IgD-negative memory B cell (primary cell): ENCODE results near the gene OPN1MW. TPM values are rescaled to one million over a fixed set of nuclear protein-coding genes. Genes with fewer than 3 reads are reported as not detected.

Experiments
- polyA plus RNA-seq: library from polyadenylated mRNA; unstranded; fragments of 300-500 nt; fragmentation: Illumina TruSeq; gene quantifications from one replicate; pipeline ENCODE4 v1.2.3, GENCODE V29; 2021

Gene OPN1MW
- polyA plus RNA-seq, 1 donor from 2014 or later = not detected

Other genes starting within 250 kb of the OPN1MW start
- gene NAA10, start 247.6 kb upstream of the OPN1MW start, polyA plus RNA-seq = 91.4 TPM
- gene RENBP, start 238.0 kb upstream of the OPN1MW start, polyA plus RNA-seq = 1.2 TPM
- 12.2 TPM for gene HCFC1, start 210.8 kb upstream of the OPN1MW start, polyA plus RNA-seq
- 7.1 TPM for gene TMEM187, start 209.8 kb upstream of the OPN1MW start, polyA plus RNA-seq
- 110 TPM for gene IRAK1, start 162.7 kb upstream of the OPN1MW start, polyA plus RNA-seq
- 20.0 TPM for gene MECP2, start 84.9 kb upstream of the OPN1MW start, polyA plus RNA-seq
- gene OPN1LW, start 38.4 kb upstream of the OPN1MW start, polyA plus RNA-seq = not detected
- not detected for gene OPN1MW2, start 37.2 kb downstream of the OPN1MW start, polyA plus RNA-seq
- not detected for gene OPN1MW3, start 75.0 kb downstream of the OPN1MW start, polyA plus RNA-seq
- not detected for gene TEX28, start 112.5 kb downstream of the OPN1MW start, polyA plus RNA-seq
- gene TKTL1, start 113.2 kb downstream of the OPN1MW start, polyA plus RNA-seq = 5.5 TPM
- 396 TPM for gene FLNA, start 192.0 kb downstream of the OPN1MW start, polyA plus RNA-seq
- 32.4 TPM for gene EMD, start 196.7 kb downstream of the OPN1MW start, polyA plus RNA-seq
- gene RPL10, start 215.8 kb downstream of the OPN1MW start, polyA plus RNA-seq = 5,716 TPM
- 29.4 TPM for gene DNASE1L1, start 226.7 kb downstream of the OPN1MW start, polyA plus RNA-seq
- gene TAFAZZIN, start 228.9 kb downstream of the OPN1MW start, polyA plus RNA-seq = 51.3 TPM
- gene ATP6AP1, start 246.1 kb downstream of the OPN1MW start, polyA plus RNA-seq = 93.9 TPM